SIG-M5 (cell line): ENCODE data around the gene WSCD1.

Source experiments
- DNase-seq: peaks from one replicate; lab custom pipeline; 2025; lab: John Stamatoyannopoulos, UW

The WSCD1 gene

GRCh38 chr17:6061290-6061689 lies 8.9 kb upstream of the WSCD1 start:
- no peak for DNase-seq

DNA sequence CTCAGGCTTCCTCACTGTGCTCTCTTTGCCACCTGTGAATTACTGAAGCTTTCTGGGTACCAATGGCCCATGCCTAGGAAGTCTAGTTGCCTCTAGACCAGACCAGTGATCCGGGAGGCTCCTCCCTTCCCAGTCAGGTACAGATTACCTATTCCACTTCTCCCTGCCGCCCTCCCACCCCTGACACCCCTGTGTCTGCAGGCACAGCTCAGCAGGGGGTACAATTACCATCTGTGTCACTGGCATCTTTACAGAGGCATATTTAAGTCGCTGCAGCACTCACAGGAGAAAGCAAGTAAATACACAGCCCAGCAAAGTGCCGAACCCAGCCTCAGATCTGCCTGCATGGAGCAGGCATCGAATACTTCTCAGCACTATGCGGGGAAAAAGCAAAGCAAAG lies 5.3 kb upstream of the WSCD1 start:
- DNase-seq = no peak

DNA sequence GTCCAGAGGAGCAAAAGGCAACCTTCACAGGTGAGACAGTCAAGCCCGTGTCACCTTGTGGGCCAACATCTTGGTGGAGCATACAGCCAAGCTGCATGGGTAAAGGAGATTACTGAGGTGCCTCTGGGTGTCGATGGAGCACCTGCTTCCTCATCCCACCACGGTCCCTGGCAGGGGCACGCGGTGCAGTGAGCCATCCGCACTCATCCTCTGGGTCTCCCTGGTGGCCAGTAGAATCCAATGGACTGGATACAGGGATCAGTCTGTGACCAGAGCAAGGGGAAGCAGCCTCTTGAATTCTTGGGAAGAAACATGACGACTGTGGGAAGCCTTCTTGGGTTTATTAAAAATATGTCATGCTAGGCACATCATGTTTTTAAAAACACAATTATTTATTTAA lies 4.8 kb upstream of the WSCD1 start:
- no peak for DNase-seq

GRCh38 chr17:6066183-6066948 lies 3.8 kb upstream of the WSCD1 start:
- no peak for DNase-seq

DNA sequence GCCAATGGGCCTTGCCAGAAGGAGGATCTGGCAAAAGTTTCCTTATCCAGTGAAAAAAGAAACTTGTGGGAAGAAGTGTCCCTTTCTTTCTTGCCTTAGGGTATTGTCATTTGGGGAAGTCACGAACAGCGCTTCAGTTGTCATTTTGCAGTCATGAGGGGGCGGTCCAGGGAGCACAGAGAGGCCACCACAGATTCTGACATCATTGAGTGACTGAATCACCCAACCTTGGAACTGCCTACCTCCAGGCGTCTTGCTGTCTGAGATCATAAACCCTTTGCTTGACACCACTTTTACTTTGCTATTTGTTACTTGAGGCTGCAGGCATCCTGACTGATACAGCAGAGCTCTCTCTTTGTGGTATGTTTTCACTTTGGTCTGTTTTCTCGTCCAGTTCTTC lies 3.1 kb upstream of the WSCD1 start:
- no peak for DNase-seq

DNA sequence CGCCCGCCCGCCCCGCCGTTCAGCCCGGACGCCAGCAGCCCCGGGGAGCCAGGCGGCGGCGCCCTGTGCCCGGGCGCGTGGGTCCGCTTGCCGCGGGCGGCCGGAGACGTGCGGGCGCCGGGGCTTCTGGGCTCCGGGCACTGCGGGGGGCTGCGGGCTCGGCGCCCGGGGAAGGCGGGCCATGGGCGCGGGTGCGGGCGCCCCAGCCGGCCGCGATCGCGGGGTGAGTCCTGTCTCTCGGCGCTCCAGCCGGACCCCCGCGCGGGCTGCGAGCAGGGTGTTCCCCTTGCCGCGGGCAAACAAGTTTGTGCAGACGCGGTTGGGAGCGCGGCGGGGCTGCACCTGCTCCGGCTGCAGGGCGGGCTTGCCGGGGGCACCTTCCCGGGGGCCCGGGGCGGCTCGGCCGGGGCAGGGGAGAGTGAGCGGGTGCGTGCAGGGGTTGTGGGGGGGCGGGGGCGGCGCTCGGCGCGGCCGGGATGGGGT lies 292 bp downstream of the WSCD1 start:
- no peak for DNase-seq

- no peak for DNase-seq
Observed at GRCh38 chr17:6070913-6071511, 833 bp downstream of the WSCD1 start.

GRCh38 chr17:6071528-6072065 lies 1.4 kb downstream of the WSCD1 start:
- no peak for DNase-seq

- DNase-seq = no peak
Observed at GRCh38 chr17:6072157-6072556, 2.0 kb downstream of the WSCD1 start.

- DNase-seq = no peak
Observed at GRCh38 chr17:6072611-6073010, 2.4 kb downstream of the WSCD1 start.

- DNase-seq = no peak
Observed at GRCh38 chr17:6073620-6074019, 3.4 kb downstream of the WSCD1 start.

- no peak for DNase-seq
Observed at GRCh38 chr17:6075050-6075449, 4.9 kb downstream of the WSCD1 start.

GRCh38 chr17:6075845-6076244 lies 5.7 kb downstream of the WSCD1 start:
- DNase-seq = no peak

DNA sequence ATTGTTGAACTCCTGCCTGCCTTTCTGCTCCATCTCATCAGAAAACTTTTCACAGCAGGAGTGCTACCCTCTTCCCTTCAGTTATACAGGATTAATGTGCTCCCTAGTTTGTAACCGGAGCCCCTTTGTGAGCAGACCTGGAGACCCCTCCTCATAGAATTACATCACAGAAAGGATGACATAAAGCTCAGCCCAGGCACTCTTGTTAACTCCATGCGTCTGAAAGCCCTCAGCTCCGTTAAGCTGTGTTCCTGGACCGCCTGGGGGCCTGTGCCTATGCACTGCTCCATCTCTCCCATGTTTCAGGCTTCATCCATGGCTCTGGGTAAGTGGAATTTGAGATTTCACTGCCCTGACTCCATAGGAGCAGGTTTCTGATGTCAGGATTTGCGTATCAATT lies 7.6 kb downstream of the WSCD1 start:
- DNase-seq = no peak

DNA sequence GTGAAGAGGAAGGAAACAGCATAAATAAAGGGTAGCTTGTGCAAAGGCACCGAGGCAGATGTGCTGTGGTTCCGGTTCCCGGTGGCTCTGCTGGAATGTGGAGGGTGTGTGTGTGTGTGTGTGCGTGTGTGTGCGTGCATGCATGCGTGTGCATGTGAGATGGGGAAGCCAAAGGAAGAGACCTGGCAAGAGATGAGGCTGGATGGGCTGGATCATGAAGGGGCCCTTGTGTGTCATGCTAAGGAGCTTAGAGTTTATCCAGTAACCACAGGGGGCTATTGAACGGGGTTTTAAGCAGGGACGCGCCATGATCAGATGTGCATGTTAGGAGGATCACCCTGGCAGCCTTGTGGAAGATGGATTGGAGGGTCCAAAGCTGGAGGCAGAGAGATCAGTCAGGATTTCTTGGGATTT lies 8.3 kb downstream of the WSCD1 start:
- DNase-seq = no peak

DNA sequence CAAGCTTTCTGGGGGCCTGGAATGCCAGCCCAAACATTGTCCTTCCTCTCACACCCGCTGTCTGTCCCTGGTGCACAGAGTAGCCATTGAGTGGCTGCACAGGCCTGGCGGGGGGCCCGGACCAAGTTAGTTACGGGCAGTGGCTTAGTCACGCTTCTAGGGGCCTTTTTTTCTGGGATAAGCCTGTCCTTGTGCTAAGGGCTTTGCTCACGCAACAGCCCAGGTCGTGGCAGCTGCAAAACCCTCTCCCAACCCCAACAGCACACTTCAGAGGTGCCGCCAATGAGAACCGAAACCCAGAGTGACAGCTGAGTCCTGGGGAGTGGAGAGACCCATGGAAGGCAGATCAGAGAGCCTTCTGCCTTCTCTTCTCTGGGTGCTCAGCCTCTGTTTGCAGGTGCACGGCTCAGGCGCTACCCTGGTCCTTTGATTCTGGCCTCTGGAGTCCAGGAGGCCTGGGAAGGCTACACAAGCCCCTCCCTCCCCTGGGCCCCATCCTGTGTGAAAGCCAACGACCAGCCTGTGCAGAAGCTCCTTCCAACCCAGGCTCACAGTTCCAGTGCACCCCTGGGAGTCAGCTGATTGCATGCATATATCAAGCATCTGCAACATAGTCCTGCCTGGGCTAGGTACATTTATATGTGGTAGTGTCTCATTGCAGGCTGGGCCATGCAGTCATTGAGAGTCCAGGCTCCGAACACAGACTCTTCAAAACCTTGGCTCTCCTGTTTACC lies 9.1 kb downstream of the WSCD1 start:
- DNase-seq = no peak

DNA sequence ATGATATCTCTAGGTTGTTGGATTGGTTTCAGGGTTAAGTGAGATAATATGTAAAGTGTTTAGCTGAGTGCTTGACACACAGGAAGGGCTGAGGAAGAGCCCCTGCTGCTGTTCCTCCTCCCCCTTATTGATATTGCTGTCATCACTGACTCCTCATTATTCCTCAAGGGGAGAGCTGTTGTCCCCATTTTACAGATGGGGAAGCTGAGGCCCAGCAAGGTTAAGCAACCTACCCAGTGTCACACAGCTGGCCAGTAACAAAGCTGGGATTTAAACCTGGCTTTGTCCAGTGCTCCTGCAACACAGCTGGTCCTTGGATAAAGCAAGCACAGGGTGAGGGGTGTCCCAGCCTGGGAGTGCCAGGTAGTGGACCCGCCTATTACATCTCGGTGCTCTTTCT lies 9.8 kb downstream of the WSCD1 start:
- DNase-seq = no peak

- no peak for DNase-seq
Observed at GRCh38 chr17:6080711-6081430, 10.7 kb downstream of the WSCD1 start.

DNA sequence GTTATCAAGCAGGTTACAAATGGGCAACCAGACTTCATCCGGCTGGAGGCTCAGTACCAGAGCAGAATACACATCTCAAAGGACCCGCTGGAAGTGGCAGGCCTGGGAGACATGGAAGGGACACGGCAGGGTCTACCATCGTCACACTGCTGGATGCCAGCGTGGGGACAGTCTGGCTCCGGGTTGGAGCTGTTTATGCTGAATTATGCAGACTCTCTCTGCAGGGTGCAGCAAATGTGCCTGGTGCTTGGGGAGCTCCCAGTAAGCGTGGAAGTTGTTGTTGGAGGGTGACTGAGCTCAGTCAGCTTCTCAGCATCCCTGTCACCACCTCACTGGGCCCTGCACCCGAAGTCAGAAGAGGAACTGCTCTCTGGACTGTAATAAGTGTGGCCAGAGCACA lies 12.2 kb downstream of the WSCD1 start:
- no peak for DNase-seq

DNA sequence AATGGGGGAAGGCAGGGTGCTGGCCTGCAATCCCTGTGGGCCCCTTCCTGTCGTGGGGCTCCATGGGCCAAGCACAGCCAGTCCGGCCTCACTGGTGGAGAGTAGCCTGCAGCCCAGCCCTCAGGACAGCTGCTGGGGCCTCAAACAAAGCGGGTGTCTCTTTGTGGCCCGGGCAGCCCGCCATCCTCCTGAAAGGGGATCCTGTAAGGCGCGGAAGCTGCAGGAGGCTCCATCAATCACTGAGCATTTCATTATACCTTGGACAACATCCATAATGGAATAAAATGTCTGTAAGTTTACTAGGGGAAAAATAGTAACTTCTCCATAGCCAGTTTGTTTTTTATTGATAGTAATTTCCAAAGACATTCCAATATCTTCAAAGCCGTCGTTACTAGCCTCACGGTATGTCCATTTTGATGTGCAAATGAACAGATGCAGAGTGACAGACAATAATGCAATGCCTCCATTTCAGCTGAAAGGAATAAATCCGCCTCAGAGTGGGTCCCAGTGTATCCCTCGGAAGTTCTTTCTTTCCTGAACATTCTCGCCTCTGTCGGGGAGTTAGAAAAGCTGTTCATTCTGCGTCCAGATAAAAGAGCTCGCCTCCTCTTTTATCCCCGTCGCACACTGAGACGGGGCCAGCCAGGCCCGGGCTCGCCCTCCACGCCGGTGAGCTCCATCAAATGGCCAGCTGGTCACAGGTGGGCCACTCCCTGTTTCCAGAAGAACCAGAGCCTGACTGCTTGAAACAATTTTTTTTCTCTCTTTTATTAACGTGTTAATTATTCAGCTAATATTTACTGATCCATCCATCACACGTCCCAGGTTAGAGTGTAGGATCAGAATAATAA lies 14.4 kb downstream of the WSCD1 start:
- no peak for DNase-seq

GRCh38 chr17:6085812-6086211 lies 15.6 kb downstream of the WSCD1 start:
- DNase-seq = no peak
